ENCODE data around the gene C2orf42.

- TF ChIP-seq HDGF (IDR thresholded peaks at IDR 0.05; ENCODE audit: borderline replicate concordance), result no peak
- no peak for TF ChIP-seq L3MBTL2 (conservative IDR thresholded peaks at IDR 0.05)
- TF ChIP-seq FOXM1 (IDR thresholded peaks at IDR 0.05; ENCODE audit: borderline replicate concordance), result no peak
Measured at GRCh38 chr2:70145851-70146739, 44.7 kb downstream of the C2orf42 start.

Measured in HEK293T (cell line).